Activated T-cell treated with anti-CD3 and anti-CD28 coated beads, Interleukin-2, amount 50 U/mL, for 1 hour (primary cell): ENCODE data around the gene CELA3B.
A peak's percentile ranks its signal among the peaks of the same experiment; 100 is the strongest.
"Not testable (repeated sequence)": the region's sequence is repeated elsewhere in the genome, so short reads cannot be mapped to it uniquely, and the experiment has no call there.

Source experiments
- DNase-seq: peaks from one replicate; pipeline ENCODE4 v3.0.0-alpha.2; 2020

CELA3B gene

GRCh38 chr1:21976703-21977239 is at the start of gene CELA3B:
TSS of gene CELA3B (plus strand) at chr1:21977022. CDS start at chr1:21977040, 18 bp downstream.
- DNase-seq, result not testable (repeated sequence)

GRCh38 chr1:21927533-21928237 is 49.1 kb upstream of the CELA3B start:
- no peak for DNase-seq

- no peak for DNase-seq
Observed at GRCh38 chr1:21930080-21930571, 46.7 kb upstream of the CELA3B start.

- no peak for DNase-seq
Observed at GRCh38 chr1:21930629-21931170, 46.1 kb upstream of the CELA3B start.

GRCh38 chr1:21931171-21932093 is 45.4 kb upstream of the CELA3B start:
- no peak for DNase-seq

GRCh38 chr1:21932127-21932526 is 44.7 kb upstream of the CELA3B start:
- DNase-seq, result no peak

- no peak for DNase-seq
Observed at GRCh38 chr1:21933397-21934248, 43.2 kb upstream of the CELA3B start.

GRCh38 chr1:21935393-21935804 is 41.4 kb upstream of the CELA3B start:
- no peak for DNase-seq

GRCh38 chr1:21935891-21936365 is 40.9 kb upstream of the CELA3B start:
- DNase-seq, result no peak

- no peak for DNase-seq
Observed at GRCh38 chr1:21936366-21937031, 40.3 kb upstream of the CELA3B start.

- DNase-seq, result no peak
Observed at GRCh38 chr1:21937034-21937371, 39.8 kb upstream of the CELA3B start, which contains the start of gene HSPG2. TSS of gene HSPG2 (minus strand) at chr1:21937310. CDS start at chr1:21937217, 93 bp downstream.

- DNase-seq, result peak; percentile 76
Observed at GRCh38 chr1:21937372-21938121, 39.3 kb upstream of the CELA3B start.

GRCh38 chr1:21938732-21939538 is 37.9 kb upstream of the CELA3B start:
- DNase-seq, result no peak

GRCh38 chr1:21939650-21940374 is 37.0 kb upstream of the CELA3B start:
- no peak for DNase-seq

GRCh38 chr1:21940492-21940891 is 36.3 kb upstream of the CELA3B start:
- no peak for DNase-seq

GRCh38 chr1:21941370-21941769 is 35.5 kb upstream of the CELA3B start:
- DNase-seq, result no peak

GRCh38 chr1:21942464-21942863 is 34.4 kb upstream of the CELA3B start:
- no peak for DNase-seq

GRCh38 chr1:21942959-21943640 is 33.7 kb upstream of the CELA3B start:
- DNase-seq, result not testable (repeated sequence)

GRCh38 chr1:21944733-21945073 is 32.1 kb upstream of the CELA3B start:
- DNase-seq, result no peak
